Esophagus muscularis mucosa (tissue), 4 donors: ENCODE data around the gene DPY19L3.

Experiments used
- EP300 ChIP-seq: sonication (generic); formaldehyde crosslinking; IDR thresholded peaks from one replicate; pipeline ENCODE4 v1.6.1; 2017; ENCODE audit warnings: antibody characterized with exemption
- POLR2A ChIP-seq: fragments of 450-650 bp; IDR thresholded peaks from one replicate; pipeline ENCODE4 v1.6.1; 2017; ENCODE audit warnings: antibody characterized with exemption, moderate library complexity, mild to moderate bottlenecking, low read depth
- POLR2AphosphoS5 ChIP-seq, 2 donors: sonication (generic); formaldehyde crosslinking; IDR thresholded peaks; one replicate each; pipeline ENCODE4 v1.6.1; 2017; ENCODE audit warnings: antibody characterized with exemption in 2 of 2
- TF ChIP-seq, protein P1 (sequence below), 3 experiments: fragments of 200-600 bp in 2 of 3; fragments of 450-650 bp in 1 of 3; sonication (generic) in 2 of 3; IDR thresholded peaks; one replicate each; pipeline ENCODE4 v1.5.1; 2017 to 2019; ENCODE audit warnings: antibody characterized with exemption in 3 of 3, mild to moderate bottlenecking in 2 of 3, moderate library complexity in 1 of 3

DNA sequence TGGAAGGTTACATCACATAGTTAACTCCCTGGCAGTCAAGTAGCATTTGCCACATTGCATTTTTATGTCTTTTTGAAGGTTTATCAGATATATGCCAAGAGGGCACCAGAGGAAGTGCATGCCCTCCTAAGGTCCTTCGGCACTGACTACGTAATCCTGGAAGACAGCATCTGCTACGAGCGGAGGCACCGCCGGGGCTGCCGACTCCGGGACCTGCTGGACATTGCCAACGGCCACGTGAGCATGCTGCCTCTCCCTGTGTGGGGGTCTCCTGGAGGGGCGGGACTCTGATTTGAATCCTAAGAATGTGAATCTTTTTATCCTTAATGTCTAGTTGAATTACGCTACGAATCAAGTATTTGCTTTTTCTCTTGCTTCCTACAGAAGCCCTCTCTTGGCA is 74.8 kb downstream of the DPY19L3 start:
- TF ChIP-seq, protein P1, sequence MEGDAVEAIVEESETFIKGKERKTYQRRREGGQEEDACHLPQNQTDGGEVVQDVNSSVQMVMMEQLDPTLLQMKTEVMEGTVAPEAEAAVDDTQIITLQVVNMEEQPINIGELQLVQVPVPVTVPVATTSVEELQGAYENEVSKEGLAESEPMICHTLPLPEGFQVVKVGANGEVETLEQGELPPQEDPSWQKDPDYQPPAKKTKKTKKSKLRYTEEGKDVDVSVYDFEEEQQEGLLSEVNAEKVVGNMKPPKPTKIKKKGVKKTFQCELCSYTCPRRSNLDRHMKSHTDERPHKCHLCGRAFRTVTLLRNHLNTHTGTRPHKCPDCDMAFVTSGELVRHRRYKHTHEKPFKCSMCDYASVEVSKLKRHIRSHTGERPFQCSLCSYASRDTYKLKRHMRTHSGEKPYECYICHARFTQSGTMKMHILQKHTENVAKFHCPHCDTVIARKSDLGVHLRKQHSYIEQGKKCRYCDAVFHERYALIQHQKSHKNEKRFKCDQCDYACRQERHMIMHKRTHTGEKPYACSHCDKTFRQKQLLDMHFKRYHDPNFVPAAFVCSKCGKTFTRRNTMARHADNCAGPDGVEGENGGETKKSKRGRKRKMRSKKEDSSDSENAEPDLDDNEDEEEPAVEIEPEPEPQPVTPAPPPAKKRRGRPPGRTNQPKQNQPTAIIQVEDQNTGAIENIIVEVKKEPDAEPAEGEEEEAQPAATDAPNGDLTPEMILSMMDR (IDR thresholded peaks at IDR 0.05): no peak
- TF ChIP-seq POLR2A (no peak), POLR2AphosphoS5 (IDR thresholded peaks at IDR 0.05) (no peak), EP300 (no peak)
